SU-DHL-6 (cell line): ENCODE data around the gene ZMYND8.

Experiments used
- EZH2phosphoT487 ChIP-seq: fragments of 200-600 bp; sonication (generic), shearing (Covaris generic); conservative IDR thresholded peaks from 2 replicates; pipeline ENCODE4 v1.6.1; 2018; ENCODE audit warnings: mild to moderate bottlenecking, antibody characterized with exemption, low read length, moderate library complexity, mixed read lengths
- TF ChIP-seq, protein P1 (sequence below): fragments of 200-600 bp; sonication (generic); IDR thresholded peaks from one replicate; pipeline ENCODE4 v1.5.1; 2017; ENCODE audit warnings: antibody characterized with exemption, mild to moderate bottlenecking, low read length, moderate library complexity; ENCODE audit not compliant: insufficient read depth, poor library complexity, severe bottlenecking

DNA sequence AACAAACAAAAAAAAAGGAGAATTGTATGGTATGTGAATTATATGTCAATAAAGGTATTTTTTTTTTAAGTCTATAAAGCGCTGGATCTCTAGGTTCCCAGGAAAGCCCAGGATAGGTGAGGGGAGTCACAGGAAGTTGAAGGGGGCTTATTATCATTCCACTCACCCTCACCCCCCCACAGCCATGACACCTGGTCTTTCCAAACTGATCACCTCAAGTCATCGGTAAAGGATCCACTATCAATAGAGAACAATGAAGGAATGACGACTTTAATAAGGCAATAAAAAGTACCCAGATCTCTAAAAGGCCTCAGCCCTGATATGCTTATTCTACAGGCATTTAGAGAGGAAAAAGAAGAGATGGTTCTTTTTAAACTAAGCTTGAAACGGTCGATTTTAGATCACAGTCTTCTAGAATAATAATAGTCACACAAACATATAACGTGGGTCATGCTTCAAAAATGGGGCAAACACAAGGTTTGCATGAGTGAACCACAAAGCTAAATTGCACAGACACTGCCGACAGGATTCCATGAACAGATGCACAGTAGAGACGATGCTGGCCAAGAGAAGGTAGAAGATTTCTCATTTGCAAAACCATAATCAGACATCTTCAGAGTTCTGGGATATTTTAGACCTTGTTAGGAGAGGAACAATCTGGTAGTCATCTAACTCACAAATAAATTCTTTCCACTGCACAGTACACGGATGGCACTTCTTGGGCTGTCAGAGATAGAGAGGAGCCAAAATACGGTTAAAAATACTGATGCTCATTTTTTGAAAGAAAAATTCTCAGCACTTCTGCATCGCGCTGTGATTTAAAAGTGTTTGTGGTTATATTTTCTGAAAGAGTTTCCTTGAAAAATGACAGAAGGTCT is 21.0 kb downstream of the ZMYND8 start:
- TF ChIP-seq, protein P1, sequence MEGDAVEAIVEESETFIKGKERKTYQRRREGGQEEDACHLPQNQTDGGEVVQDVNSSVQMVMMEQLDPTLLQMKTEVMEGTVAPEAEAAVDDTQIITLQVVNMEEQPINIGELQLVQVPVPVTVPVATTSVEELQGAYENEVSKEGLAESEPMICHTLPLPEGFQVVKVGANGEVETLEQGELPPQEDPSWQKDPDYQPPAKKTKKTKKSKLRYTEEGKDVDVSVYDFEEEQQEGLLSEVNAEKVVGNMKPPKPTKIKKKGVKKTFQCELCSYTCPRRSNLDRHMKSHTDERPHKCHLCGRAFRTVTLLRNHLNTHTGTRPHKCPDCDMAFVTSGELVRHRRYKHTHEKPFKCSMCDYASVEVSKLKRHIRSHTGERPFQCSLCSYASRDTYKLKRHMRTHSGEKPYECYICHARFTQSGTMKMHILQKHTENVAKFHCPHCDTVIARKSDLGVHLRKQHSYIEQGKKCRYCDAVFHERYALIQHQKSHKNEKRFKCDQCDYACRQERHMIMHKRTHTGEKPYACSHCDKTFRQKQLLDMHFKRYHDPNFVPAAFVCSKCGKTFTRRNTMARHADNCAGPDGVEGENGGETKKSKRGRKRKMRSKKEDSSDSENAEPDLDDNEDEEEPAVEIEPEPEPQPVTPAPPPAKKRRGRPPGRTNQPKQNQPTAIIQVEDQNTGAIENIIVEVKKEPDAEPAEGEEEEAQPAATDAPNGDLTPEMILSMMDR: no peak
- TF ChIP-seq EZH2phosphoT487: no peak
